PC-9 (cell line): Measurements from ENCODE around the gene XAB2.

Source experiments
- EZH2 ChIP-seq: fragments of 200-600 bp; sonication (generic); IDR thresholded peaks from 2 replicates; pipeline ENCODE4 v1.8.0; 2017; ENCODE audit warnings: antibody characterized with exemption, low read depth
- TF ChIP-seq, protein P1 (sequence below): fragments of 200-600 bp; sonication (generic); conservative IDR thresholded peaks from 2 replicates; pipeline ENCODE4 v1.6.1; 2017; ENCODE audit warnings: mixed run types, antibody characterized with exemption, mild to moderate bottlenecking, moderate library complexity

GRCh38 chr19:7642295-7643030 is 13.1 kb upstream of the XAB2 start:
- TF ChIP-seq, protein P1, sequence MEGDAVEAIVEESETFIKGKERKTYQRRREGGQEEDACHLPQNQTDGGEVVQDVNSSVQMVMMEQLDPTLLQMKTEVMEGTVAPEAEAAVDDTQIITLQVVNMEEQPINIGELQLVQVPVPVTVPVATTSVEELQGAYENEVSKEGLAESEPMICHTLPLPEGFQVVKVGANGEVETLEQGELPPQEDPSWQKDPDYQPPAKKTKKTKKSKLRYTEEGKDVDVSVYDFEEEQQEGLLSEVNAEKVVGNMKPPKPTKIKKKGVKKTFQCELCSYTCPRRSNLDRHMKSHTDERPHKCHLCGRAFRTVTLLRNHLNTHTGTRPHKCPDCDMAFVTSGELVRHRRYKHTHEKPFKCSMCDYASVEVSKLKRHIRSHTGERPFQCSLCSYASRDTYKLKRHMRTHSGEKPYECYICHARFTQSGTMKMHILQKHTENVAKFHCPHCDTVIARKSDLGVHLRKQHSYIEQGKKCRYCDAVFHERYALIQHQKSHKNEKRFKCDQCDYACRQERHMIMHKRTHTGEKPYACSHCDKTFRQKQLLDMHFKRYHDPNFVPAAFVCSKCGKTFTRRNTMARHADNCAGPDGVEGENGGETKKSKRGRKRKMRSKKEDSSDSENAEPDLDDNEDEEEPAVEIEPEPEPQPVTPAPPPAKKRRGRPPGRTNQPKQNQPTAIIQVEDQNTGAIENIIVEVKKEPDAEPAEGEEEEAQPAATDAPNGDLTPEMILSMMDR = no peak
- no peak for TF ChIP-seq EZH2
